ENCODE results near the gene PER2.
A peak's percentile ranks its signal among the peaks of the same experiment; 100 is the strongest.

The PER2 gene

GRCh38 chr2:238239863-238240756 is 48.3 kb downstream of the PER2 start, which contains the start of gene HES6:
Gene HES6, minus strand, starts transcription at chr2:238240038. Its CDS starts 133 bp downstream, at chr2:238239905.
- no peaks in the 10 kb centered on the region for H3K27me3 ChIP-seq (ENCODE audit: insufficient read depth, poor library complexity, severe bottlenecking)
- H3K4me3 ChIP-seq (replicated peaks; ENCODE audit: insufficient read depth, low read length), result peak within 1 kb of the TSS; percentile 67
- TF ChIP-seq POLR2AphosphoS5 (IDR thresholded peaks at IDR 0.05; ENCODE audit: low read depth) (peak; percentile 41; the same call in 1 of the 2 replicates), GABPA (IDR thresholded peaks at IDR 0.05; ENCODE audit: low read depth) (no peak)
- DNase-seq (ENCODE audit: low read depth in 1 of 2, low spot score in 1 of 2), result peak; percentile 65 to 84
- no peak within 1 kb of the TSS for H3K27ac ChIP-seq (replicated peaks)

- TF ChIP-seq POLR2AphosphoS5 (IDR thresholded peaks at IDR 0.05; ENCODE audit: low read depth), result no peak
- no peak for TF ChIP-seq REST (IDR thresholded peaks at IDR 0.05; ENCODE audit: insufficient replicate concordance, low read depth)
- TF ChIP-seq GABPA (IDR thresholded peaks at IDR 0.05; ENCODE audit: low read depth), result no peak
- no peak for TF ChIP-seq CTCF (IDR thresholded peaks at IDR 0.05; ENCODE audit: insufficient read depth, low read length)
- no peak for TF ChIP-seq SPI1 (IDR thresholded peaks at IDR 0.05; ENCODE audit: borderline replicate concordance, low read depth)
- peak overlapping the region; percentile 67 for H3K4me3 ChIP-seq (replicated peaks; ENCODE audit: insufficient read depth, low read length)
- no peak overlapping the region for H3K27ac ChIP-seq (replicated peaks)
- DNase-seq (ENCODE audit: low read depth in 1 of 2, low spot score in 1 of 2), result peak in 1 of 2 experiments; percentile 23
- H3K27me3 ChIP-seq (ENCODE audit: insufficient read depth, poor library complexity, severe bottlenecking), result no peaks in the 10 kb centered on the region
Observed at GRCh38 chr2:238239543-238239862, 48.9 kb downstream of the PER2 start.

GRCh38 chr2:238238766-238239542 is 49.5 kb downstream of the PER2 start:
- peak; percentile 48 to 56 for DNase-seq (ENCODE audit: low read depth in 1 of 2, low spot score in 1 of 2)
- Histone ChIP-seq H3K27me3 (ENCODE audit: insufficient read depth, poor library complexity, severe bottlenecking) (no peaks in the 10 kb centered on the region), H3K4me3 (replicated peaks; ENCODE audit: insufficient read depth, low read length) (peak overlapping the region; percentile 67), H3K27ac (replicated peaks) (no peak overlapping the region)
- TF ChIP-seq SPI1 (IDR thresholded peaks at IDR 0.05; ENCODE audit: borderline replicate concordance, low read depth) (no peak), POLR2AphosphoS5 (IDR thresholded peaks at IDR 0.05; ENCODE audit: low read depth) (peak; percentile 38; the same call in 1 of the 2 replicates)

GRCh38 chr2:238238311-238238765 is 50.1 kb downstream of the PER2 start:
- Histone ChIP-seq H3K27me3 (ENCODE audit: insufficient read depth, poor library complexity, severe bottlenecking) (no peaks in the 10 kb centered on the region), H3K27ac (replicated peaks) (no peak overlapping the region), H3K4me3 (replicated peaks; ENCODE audit: insufficient read depth, low read length) (no peak overlapping the region; the same call in 1 of the 2 replicates)
- DNase-seq (ENCODE audit: low read depth in 1 of 2, low spot score in 1 of 2), result no peak
- TF ChIP-seq REST (IDR thresholded peaks at IDR 0.05; ENCODE audit: insufficient replicate concordance, low read depth) (no peak), POLR2AphosphoS5 (IDR thresholded peaks at IDR 0.05; ENCODE audit: low read depth) (no peak), CTCF (IDR thresholded peaks at IDR 0.05; ENCODE audit: insufficient read depth, low read length) (no peak), SPI1 (IDR thresholded peaks at IDR 0.05; ENCODE audit: borderline replicate concordance, low read depth) (no peak), GABPA (IDR thresholded peaks at IDR 0.05; ENCODE audit: low read depth) (no peak)

Measured in HL-60 (cell line).